Hepatocyte (in vitro differentiated cells): ENCODE data around the gene AGAP2. TPM values are rescaled to one million over a fixed set of nuclear protein-coding genes. Genes with fewer than 3 reads are reported as not detected.

Experiments used
- DNase-seq: peaks from one replicate; pipeline ENCODE4 v3.0.0-alpha.2; 2016; ENCODE audit warnings: low spot score
- H2AFZ ChIP-seq: fragments of 200-600 bp; sonication (generic); 2 replicates; pipeline ENCODE4 v1.6.0; 2016; ENCODE audit warnings: antibody characterized with exemption, mild to moderate bottlenecking
- H3K27ac ChIP-seq: fragments of 200-600 bp; sonication (generic); 2 replicates; pipeline ENCODE4 v1.5.1; 2016; ENCODE audit warnings: mild to moderate bottlenecking
- H3K27me3 ChIP-seq: fragments of 200-600 bp; sonication (generic); 2 replicates; pipeline ENCODE4 v1.6.1; 2016
- H3K36me3 ChIP-seq: fragments of 200-600 bp; sonication (generic); replicated peaks from 2 replicates; pipeline ENCODE4 v1.5.1; 2016; ENCODE audit warnings: low read depth; ENCODE audit not compliant: insufficient read depth
- H3K4me1 ChIP-seq: fragments of 200-600 bp; sonication (generic); 2 replicates; pipeline ENCODE4 v1.5.1; 2016; ENCODE audit warnings: mild to moderate bottlenecking, moderate library complexity; ENCODE audit not compliant: insufficient read depth
- H3K4me2 ChIP-seq: fragments of 200-600 bp; sonication (generic); 2 replicates; pipeline ENCODE4 v1.6.0; 2016
- H3K4me3 ChIP-seq: fragments of 200-600 bp; sonication (generic); 2 replicates; pipeline ENCODE4 v1.5.1; 2016; ENCODE audit warnings: mild to moderate bottlenecking
- H3K79me2 ChIP-seq: fragments of 200-600 bp; sonication (generic); 2 replicates; pipeline ENCODE4 v1.6.0; 2017; ENCODE audit warnings: mild to moderate bottlenecking
- H3K9me2 ChIP-seq: fragments of 200-600 bp; sonication (generic); replicated peaks from 2 replicates; pipeline ENCODE4 v1.6.0; 2017; ENCODE audit warnings: mild to moderate bottlenecking; ENCODE audit not compliant: insufficient read depth
- H3K9me3 ChIP-seq: fragments of 200-600 bp; sonication (generic); 2 replicates; pipeline ENCODE4 v1.5.1; 2016; ENCODE audit warnings: low read depth, mild to moderate bottlenecking
- H4K20me1 ChIP-seq: fragments of 200-600 bp; sonication (generic); 2 replicates; pipeline ENCODE4 v1.6.0; 2016; ENCODE audit warnings: mild to moderate bottlenecking; ENCODE audit not compliant: insufficient read depth, poor library complexity, severe bottlenecking
- CTCF ChIP-seq: fragments of 200-600 bp; sonication (generic); IDR thresholded peaks from 2 replicates; pipeline ENCODE4 v1.5.1; 2016; ENCODE audit warnings: antibody characterized with exemption, mild to moderate bottlenecking; ENCODE audit not compliant: poor library complexity
- EZH2 ChIP-seq: fragments of 200-600 bp; sonication (generic); IDR thresholded peaks from 2 replicates; pipeline ENCODE4 v1.6.1; 2016; ENCODE audit warnings: antibody characterized with exemption, mild to moderate bottlenecking, borderline replicate concordance
- EZH2phosphoT487 ChIP-seq: fragments of 200-600 bp; sonication (generic); IDR thresholded peaks from one replicate; pipeline ENCODE4 v1.6.1; 2018; ENCODE audit warnings: antibody characterized with exemption, mild to moderate bottlenecking, low read depth, moderate library complexity; ENCODE audit not compliant: unreplicated experiment, severe bottlenecking
- WGBS: methylation state at CpG from one replicate; pipeline ENCODE4 v1.1.6; 2016; ENCODE audit warnings: low lambda C conversion rate; ENCODE audit errors: missing lambda C conversion rate; 5-methylcytosine and 5-hydroxymethylcytosine counted together
- polyA plus RNA-seq: library from polyadenylated mRNA; unstranded; fragments of >200 nt; fragmentation: Nextera tagmentation; extraction: Ambion mirVana; gene quantifications from 2 replicates; pipeline ENCODE4 v1.2.1, GENCODE V29; 2016
- total RNA-seq: library from RNA; depleted of rRNA; stranded (reverse); fragments of >200 nt; gene quantifications from 2 replicates; pipeline ENCODE4 v1.2.3, GENCODE V29; 2014

Gene AGAP2
- total and polyA plus RNA-seq, 2 experiments from 2014 or later: 0.04 to 0.33 TPM

- no peak overlapping the region for H3K4me3 ChIP-seq
- H3K9me2 ChIP-seq: no peaks in the 10 kb centered on the region
- WGBS: 59% methylated on average over 5 of the region's 11 CpGs
- no peaks in the 10 kb centered on the region for H3K79me2 ChIP-seq
- H3K27ac ChIP-seq: no peak overlapping the region
- no peak overlapping the region for H3K4me2 ChIP-seq
- H2AFZ ChIP-seq: no peak overlapping the region
- no peaks in the 10 kb centered on the region for H3K9me3 ChIP-seq
- DNase-seq: peak; percentile 3
- peaks cover 6% of the 10 kb centered on the region for H3K4me1 ChIP-seq
- no peaks in the 10 kb centered on the region for H3K36me3 ChIP-seq
- no peak for TF ChIP-seq EZH2phosphoT487
- no peak for TF ChIP-seq CTCF
- no peak for TF ChIP-seq EZH2
- H3K27me3 ChIP-seq: peaks cover 58% of the 10 kb centered on the region
- H4K20me1 ChIP-seq: no peaks in the 10 kb centered on the region
These were observed 13.4 kb downstream of the AGAP2 start for GRCh38 chr12:57724936-57725740.

GRCh38 chr12:57724003-57724935 is 14.3 kb downstream of the AGAP2 start:
- H2AFZ ChIP-seq: no peak overlapping the region
- DNase-seq: peak; percentile 1
- H3K36me3 ChIP-seq: no peaks in the 10 kb centered on the region
- H3K9me2 ChIP-seq: no peaks in the 10 kb centered on the region
- H3K27ac ChIP-seq: no peak overlapping the region
- no peak for TF ChIP-seq EZH2phosphoT487
- no peaks in the 10 kb centered on the region for H3K79me2 ChIP-seq
- H3K4me3 ChIP-seq: no peak overlapping the region
- H4K20me1 ChIP-seq: no peaks in the 10 kb centered on the region
- peaks cover 6% of the 10 kb centered on the region for H3K4me1 ChIP-seq
- H3K4me2 ChIP-seq: no peak overlapping the region
- WGBS: 83% methylated on average over 12 of the region's 12 CpGs
- no peaks in the 10 kb centered on the region for H3K9me3 ChIP-seq
- peaks cover 49% of the 10 kb centered on the region for H3K27me3 ChIP-seq

GRCh38 chr12:57723630-57723962 is 14.9 kb downstream of the AGAP2 start:
- H4K20me1 ChIP-seq: no peaks in the 10 kb centered on the region
- H3K9me2 ChIP-seq: no peaks in the 10 kb centered on the region
- no peaks in the 10 kb centered on the region for H3K79me2 ChIP-seq
- H3K27me3 ChIP-seq: peaks cover 45% of the 10 kb centered on the region
- no peak for DNase-seq
- H3K36me3 ChIP-seq: no peaks in the 10 kb centered on the region
- no peak overlapping the region for H2AFZ ChIP-seq
- H3K4me2 ChIP-seq: no peak overlapping the region
- H3K4me1 ChIP-seq: peaks cover 6% of the 10 kb centered on the region
- H3K9me3 ChIP-seq: no peaks in the 10 kb centered on the region
- no peak for TF ChIP-seq EZH2
- no peak for TF ChIP-seq CTCF
- TF ChIP-seq EZH2phosphoT487: no peak
- no peak overlapping the region for H3K27ac ChIP-seq
- WGBS: 70% methylated on average over 2 of the region's 2 CpGs
- H3K4me3 ChIP-seq: no peak overlapping the region
